Inflammatory macrophage treated with lipopolysaccharide for 1 hour (primary cell): ENCODE data around the gene ADGRL2.

ENCODE experiments used
- DNase-seq, 2 donors: peaks; one replicate each; pipeline ENCODE4 v3.0.0-alpha.2; 2020 to 2022

Gene ADGRL2

GRCh38 chr1:81808760-81809159, 8.0 kb downstream of the ADGRL2 start:
- DNase-seq = no peak

DNA sequence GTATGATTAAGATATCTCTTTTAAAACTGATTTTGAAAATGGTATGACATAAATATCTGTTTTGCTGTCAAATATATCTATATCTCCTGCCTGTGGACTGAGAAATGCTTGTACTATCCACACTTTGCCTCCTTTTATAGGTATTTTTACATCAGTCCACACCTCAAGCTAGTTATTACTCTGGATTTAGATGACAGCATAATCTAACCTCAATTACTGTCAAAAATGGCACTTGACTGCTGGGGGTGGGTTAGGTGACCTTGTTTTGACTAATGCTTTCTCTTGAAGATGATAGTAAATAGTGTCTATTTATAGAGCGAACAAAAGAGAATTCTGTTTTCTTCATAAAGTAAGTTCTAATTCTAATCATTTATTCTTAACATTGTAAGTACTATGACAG, 9.1 kb downstream of the ADGRL2 start:
- no peak for DNase-seq

GRCh38 chr1:81811757-81812371, 11.1 kb downstream of the ADGRL2 start:
- no peak for DNase-seq

DNA sequence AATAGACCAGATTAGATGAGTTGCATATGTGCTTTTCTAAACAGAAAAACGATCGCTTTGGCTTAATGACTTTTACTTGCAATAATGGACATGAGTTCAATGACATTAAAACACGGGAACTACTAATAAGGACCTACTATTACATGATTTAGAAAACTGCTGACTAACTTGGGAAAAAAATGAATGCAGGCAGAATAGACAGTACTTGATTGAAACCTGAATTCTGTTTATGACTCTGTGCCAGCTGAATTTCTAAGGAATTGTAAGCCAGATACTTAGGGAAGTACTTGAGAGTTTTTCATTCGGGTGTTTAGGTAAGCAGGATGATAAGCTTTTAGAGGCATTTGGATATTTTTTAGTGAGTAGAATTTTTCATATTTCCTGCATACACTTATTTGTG, 12.0 kb downstream of the ADGRL2 start:
- DNase-seq = no peak

- DNase-seq = no peak
Observed at GRCh38 chr1:81813691-81814090, 13.0 kb downstream of the ADGRL2 start.

GRCh38 chr1:81819613-81820012, 18.9 kb downstream of the ADGRL2 start:
- no peak for DNase-seq

- no peak for DNase-seq
Observed at GRCh38 chr1:81820765-81821164, 20.0 kb downstream of the ADGRL2 start.

GRCh38 chr1:81823082-81823481, 22.3 kb downstream of the ADGRL2 start:
- no peak for DNase-seq

DNA sequence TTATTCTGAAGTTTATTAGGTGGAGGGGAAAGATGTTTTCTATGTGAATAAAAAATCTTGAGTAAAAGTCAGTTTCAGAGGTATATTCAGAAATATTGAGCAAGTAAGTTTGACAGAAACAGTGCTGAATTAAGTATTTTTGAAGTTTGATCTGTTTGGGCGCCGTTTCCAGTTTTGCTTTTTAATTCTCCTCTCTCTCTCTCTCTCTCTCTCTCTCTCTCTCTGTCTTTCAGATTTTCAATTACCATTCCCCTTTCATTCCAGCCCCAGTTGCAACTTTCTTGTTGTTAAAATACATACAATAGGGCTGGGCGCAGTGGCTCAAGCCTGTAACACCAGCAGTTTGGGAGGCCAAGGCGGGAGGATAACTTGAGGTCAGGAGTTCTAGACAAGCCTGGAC, 24.0 kb downstream of the ADGRL2 start:
- no peak for DNase-seq

- no peak for DNase-seq
Observed at GRCh38 chr1:81827942-81828341, 27.2 kb downstream of the ADGRL2 start.

GRCh38 chr1:81832573-81832972, 31.8 kb downstream of the ADGRL2 start:
- DNase-seq = no peak

DNA sequence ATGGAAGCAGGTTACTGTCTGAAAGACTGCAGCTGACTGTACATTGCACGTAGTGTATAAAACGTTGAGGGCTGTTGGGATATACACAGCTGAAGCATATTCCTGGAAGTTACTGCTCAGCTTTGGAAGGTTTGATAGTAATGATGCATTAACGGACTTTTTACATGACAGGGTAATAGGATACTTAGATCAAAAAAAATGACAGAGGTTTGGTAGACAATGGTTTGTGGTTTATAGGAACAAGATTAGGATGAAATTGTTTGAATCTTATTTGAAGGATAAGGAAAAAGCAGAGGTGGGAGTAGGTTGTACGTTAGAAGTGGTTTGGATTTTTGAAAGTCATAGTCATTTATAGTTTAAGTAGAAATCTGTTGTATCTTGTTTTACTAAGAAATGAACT, 33.0 kb downstream of the ADGRL2 start:
- DNase-seq = no peak

DNA sequence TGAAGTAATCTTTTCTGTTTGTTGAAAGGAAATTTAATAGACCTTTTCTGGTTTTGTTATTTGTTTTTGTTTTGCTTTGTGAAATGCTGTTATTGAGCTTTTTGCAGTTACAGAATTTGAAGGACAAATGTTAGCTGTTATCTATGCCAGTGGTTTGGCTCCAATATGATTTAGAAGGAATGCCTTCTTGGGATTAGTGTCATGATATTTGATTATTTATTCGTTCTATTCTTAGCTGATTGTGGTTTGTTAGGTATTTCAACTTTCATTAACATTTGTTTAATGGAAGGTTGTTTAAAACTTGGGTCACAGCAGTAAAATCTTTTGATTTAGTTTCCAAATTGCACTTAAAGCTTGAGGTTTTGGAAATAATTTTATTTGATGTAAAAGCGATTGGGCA, 33.5 kb downstream of the ADGRL2 start:
- no peak for DNase-seq

GRCh38 chr1:81834921-81835698, 34.4 kb downstream of the ADGRL2 start:
- no peak for DNase-seq

GRCh38 chr1:81836007-81836626, 35.4 kb downstream of the ADGRL2 start:
- no peak for DNase-seq

GRCh38 chr1:81838600-81839218, 38.0 kb downstream of the ADGRL2 start:
- no peak for DNase-seq

GRCh38 chr1:81840805-81841204, 40.1 kb downstream of the ADGRL2 start:
- DNase-seq = no peak

DNA sequence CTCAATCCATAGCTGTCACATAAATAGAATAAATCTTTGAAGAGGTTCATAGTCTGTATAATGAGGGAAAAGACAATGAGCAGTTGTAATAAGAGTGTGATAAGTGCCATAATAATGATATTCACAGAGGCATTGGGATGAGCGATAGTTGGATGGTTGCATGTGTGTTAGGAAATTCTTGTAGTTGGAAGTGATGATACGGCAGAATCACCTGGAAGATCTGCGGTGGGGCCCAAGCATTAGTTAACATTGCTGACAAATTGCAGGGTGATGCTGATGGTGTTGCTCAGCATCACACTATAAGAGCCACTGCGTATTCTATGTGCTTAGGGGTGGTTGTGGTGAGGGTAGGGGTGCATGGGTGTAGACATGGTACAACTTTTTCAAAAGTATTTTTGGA, 41.1 kb downstream of the ADGRL2 start:
- DNase-seq = no peak

DNA sequence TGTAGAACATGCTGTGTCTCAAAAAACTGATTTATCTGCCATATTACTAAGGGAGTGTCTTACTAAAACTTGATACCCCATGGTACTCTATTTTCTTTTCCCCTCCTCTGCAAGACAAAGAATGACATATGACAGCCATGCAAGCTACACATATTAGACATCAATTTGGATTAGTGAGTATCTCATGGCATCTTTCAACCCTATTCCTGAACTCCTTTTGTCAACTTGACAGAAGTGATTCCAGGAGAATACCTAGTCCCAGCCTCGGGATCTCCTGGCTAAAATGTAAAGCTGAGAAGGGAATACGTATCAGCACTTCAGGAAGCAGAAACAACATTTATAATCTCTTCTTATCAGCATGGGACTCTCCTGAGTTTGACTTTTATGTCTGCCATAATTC, 43.7 kb downstream of the ADGRL2 start:
- no peak for DNase-seq

- DNase-seq = no peak
Observed at GRCh38 chr1:81846630-81847029, 45.9 kb downstream of the ADGRL2 start.

- no peak for DNase-seq
Observed at GRCh38 chr1:81847063-81847462, 46.3 kb downstream of the ADGRL2 start.

DNA sequence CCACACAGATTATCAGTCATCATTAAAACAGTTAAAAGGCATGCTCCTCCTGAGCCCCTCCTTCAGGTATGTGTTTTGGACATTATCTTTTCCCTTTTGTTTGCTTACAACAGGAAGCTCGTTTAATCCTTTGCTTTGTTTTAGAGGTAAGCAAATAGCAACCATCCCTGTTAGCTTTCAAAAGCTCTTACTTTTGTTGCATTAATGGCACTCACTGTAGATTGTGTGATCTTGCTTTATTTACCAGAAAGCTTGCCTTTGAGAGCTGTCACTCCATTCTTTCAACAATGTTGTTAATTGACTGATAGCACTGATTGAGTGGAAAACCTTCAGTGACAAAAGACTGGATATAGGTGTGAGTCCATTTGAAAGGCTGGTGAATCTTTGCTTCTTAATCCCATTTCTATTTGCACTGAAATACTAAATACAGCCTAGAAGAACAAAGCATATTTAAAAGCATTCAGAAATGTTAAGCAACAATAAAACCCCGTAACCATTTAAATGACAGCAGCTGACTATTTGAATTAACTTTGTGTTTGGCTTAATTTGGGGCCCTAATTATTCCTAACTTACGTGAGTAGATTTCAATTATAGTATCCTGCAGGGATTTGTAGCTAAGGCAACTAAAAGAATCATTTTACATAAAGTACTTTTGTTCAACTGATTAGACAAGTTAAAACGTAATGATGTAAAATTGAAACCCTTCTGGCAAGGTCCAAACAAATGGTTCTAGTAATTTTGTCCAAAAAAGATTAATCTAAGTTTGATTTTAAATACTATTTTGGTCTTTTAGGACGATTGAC, 48.3 kb downstream of the ADGRL2 start:
- no peak for DNase-seq

- DNase-seq = no peak
Observed at GRCh38 chr1:81850031-81850430, 49.3 kb downstream of the ADGRL2 start.
